Stimulated activated CD4-positive, alpha-beta T cell treated with anti-CD3 and anti-CD28 coated beads, Interleukin-4, amount 100 ng/mL, for 4 hours (primary cell): ENCODE measurements around the gene USP47.
A peak's percentile ranks its signal among the peaks of the same experiment; 100 is the strongest.
"Not testable (repeated sequence)": the region's sequence is repeated elsewhere in the genome, so short reads cannot be mapped to it uniquely, and the experiment has no call there.

Source experiments
- DNase-seq, 2 experiments: peaks; one replicate each; pipeline ENCODE4 v3.0.0-alpha.2; 2020

Gene USP47

GRCh38 chr11:11826260-11826659 lies 15.5 kb upstream of the USP47 start:
- DNase-seq, result no peak

- DNase-seq, result no peak
Measured at GRCh38 chr11:11827272-11827671, 14.5 kb upstream of the USP47 start.

GRCh38 chr11:11831406-11831805 lies 10.4 kb upstream of the USP47 start:
- not testable (repeated sequence) for DNase-seq

- no peak for DNase-seq
Measured at GRCh38 chr11:11836676-11837231, 5.0 kb upstream of the USP47 start.

- no peak for DNase-seq
Measured at GRCh38 chr11:11839718-11840117, 2.1 kb upstream of the USP47 start.

- no peak for DNase-seq
Measured at GRCh38 chr11:11841116-11841722, 553 bp upstream of the USP47 start.

- peak; percentile 40 to 62 for DNase-seq
Measured at GRCh38 chr11:11842421-11843008, 743 bp downstream of the USP47 start.

- no peak for DNase-seq
Measured at GRCh38 chr11:11843211-11843621, 1.4 kb downstream of the USP47 start.

GRCh38 chr11:11843642-11844041 lies 1.9 kb downstream of the USP47 start:
- no peak for DNase-seq

- no peak for DNase-seq
Measured at GRCh38 chr11:11844272-11844671, 2.5 kb downstream of the USP47 start.

- DNase-seq, result no peak
Measured at GRCh38 chr11:11845071-11845470, 3.3 kb downstream of the USP47 start.

GRCh38 chr11:11845551-11845950 lies 3.8 kb downstream of the USP47 start:
- no peak for DNase-seq

GRCh38 chr11:11847082-11847481 lies 5.3 kb downstream of the USP47 start:
- DNase-seq, result no peak

- DNase-seq, result peak; percentile 38 to 54
Measured at GRCh38 chr11:11848891-11849746, 7.3 kb downstream of the USP47 start.

- no peak for DNase-seq
Measured at GRCh38 chr11:11850668-11851067, 8.9 kb downstream of the USP47 start.

GRCh38 chr11:11856638-11857037 lies 14.9 kb downstream of the USP47 start:
- no peak for DNase-seq

- no peak for DNase-seq
Measured at GRCh38 chr11:11857769-11858168, 16.0 kb downstream of the USP47 start.

- DNase-seq, result no peak
Measured at GRCh38 chr11:11858676-11859075, 16.9 kb downstream of the USP47 start.

GRCh38 chr11:11860103-11860979 lies 18.6 kb downstream of the USP47 start:
- no peak for DNase-seq

GRCh38 chr11:11862999-11863398 lies 21.2 kb downstream of the USP47 start:
- DNase-seq, result no peak

- DNase-seq, result no peak
Measured at GRCh38 chr11:11864332-11864731, 22.6 kb downstream of the USP47 start.

- DNase-seq, result no peak
Measured at GRCh38 chr11:11864803-11865202, 23.0 kb downstream of the USP47 start.

GRCh38 chr11:11865449-11865848 lies 23.7 kb downstream of the USP47 start:
- DNase-seq, result no peak
